Left cardiac atrium (tissue), 4 donors: ENCODE data around the gene APOF. TPM values are rescaled to one million over a fixed set of nuclear protein-coding genes. Genes with fewer than 3 reads are reported as not detected.
"Not testable (repeated sequence)": the region's sequence is repeated elsewhere in the genome, so short reads cannot be mapped to it uniquely, and the experiment has no call there.

Experiments
- ATAC-seq, 2 donors: fragments of 200-7000 bp; cut with Tn5 transposase; one replicate each; pipeline ENCODE4 v1.9.1; 2020; ENCODE audit warnings: mild to moderate bottlenecking in 2 of 2, moderate library complexity in 2 of 2
- DNase-seq: peaks from one replicate; pipeline ENCODE4 v3.0.0-alpha.2; 2020
- intact Hi-C, 2 donors: fragments of 100-400 bp; cut with DNase I; formaldehyde crosslinking; loops; one replicate each; pipeline versions ENCODE4 v1.14.1 to v1.15.1; 2022 to 2023
- long read RNA-seq: library from polyadenylated mRNA; unstranded; transcript quantifications from one replicate; pipeline ENCODE4 v2.0.0, GENCODE V29; 2021
- total RNA-seq, 2 donors: library from RNA; stranded (reverse); fragmentation: NEBNext Ultra II Directional; extraction: Animal tissue kit (Norgen Biotek cat#: 25700); gene quantifications; one replicate each; pipeline ENCODE4 v1.2.1, GENCODE V29; 2021
- donor health status: DM: no; HTN: yes; CAD: no.
- donor health status: DM: no; HTN: yes; CAD: no; lungs with severe emphysema.
- donor health status: DM: yes; HTN: yes; CAD: no.
- donor health status: Dilated cardiomyopathy.

Gene APOF
- not detected for total RNA-seq
- long read RNA-seq: 0 reads

GRCh38 chr12:56362130-56363059 lies at the start of gene APOF:
TSS of gene APOF (minus strand) at chr12:56362857. CDS start at chr12:56362745, 112 bp downstream.
- no peak for ATAC-seq
- DNase-seq: no peak
- intact Hi-C loops: no loop called here

- ATAC-seq (peak in 1 of 2 donors; percentile 83), DNase-seq (no peak)
- intact Hi-C loops: no loop called here
These were observed 49.4 kb upstream of the APOF start for GRCh38 chr12:56411781-56412639.

GRCh38 chr12:56410768-56411167 lies 48.1 kb upstream of the APOF start:
- intact Hi-C loops: no loop called here
- no peak for DNase-seq
- no peak for ATAC-seq

- intact Hi-C loops: no loop called here
- no peak for ATAC-seq
These were observed 46.3 kb upstream of the APOF start for GRCh38 chr12:56408799-56409417.

GRCh38 chr12:56404227-56404626 lies 41.6 kb upstream of the APOF start:
- ATAC-seq, DNase-seq, intact Hi-C loops: not testable (repeated sequence)

More at GRCh38 chr12:56408799-56409417, 46.3 kb upstream of the APOF start:
- no peak for DNase-seq

- intact Hi-C loops, DNase-seq, ATAC-seq: not testable (repeated sequence)
These were observed 39.0 kb upstream of the APOF start for GRCh38 chr12:56401612-56402011.

GRCh38 chr12:56401125-56401524 lies 38.5 kb upstream of the APOF start:
- DNase-seq, ATAC-seq, intact Hi-C loops: not testable (repeated sequence)

GRCh38 chr12:56399466-56399865 lies 36.8 kb upstream of the APOF start:
- DNase-seq, intact Hi-C loops, ATAC-seq: not testable (repeated sequence)

- intact Hi-C loops: no loop called here
- DNase-seq (no peak), ATAC-seq (no peak)
These were observed 35.7 kb upstream of the APOF start for GRCh38 chr12:56398324-56398723.

- ATAC-seq (no peak), DNase-seq (no peak)
- intact Hi-C loops: no loop called here
These were observed 29.7 kb upstream of the APOF start for GRCh38 chr12:56392331-56392730.

- DNase-seq (no peak), ATAC-seq (no peak)
- intact Hi-C loops: no loop called here
These were observed 29.1 kb upstream of the APOF start for GRCh38 chr12:56391721-56392120.

- intact Hi-C loops: no loop called here
- DNase-seq (no peak), ATAC-seq (no peak)
These were observed 26.8 kb upstream of the APOF start for GRCh38 chr12:56389412-56389811.

GRCh38 chr12:56387152-56387736 lies 24.6 kb upstream of the APOF start:
- ATAC-seq: no peak
- intact Hi-C loops: no loop called here
- no peak for DNase-seq

GRCh38 chr12:56385873-56386272 lies 23.2 kb upstream of the APOF start:
- no peak for ATAC-seq
- intact Hi-C loops: no loop called here

GRCh38 chr12:56382611-56383010 lies 20.0 kb upstream of the APOF start:
- no peak for ATAC-seq

More at GRCh38 chr12:56385873-56386272, 23.2 kb upstream of the APOF start:
- DNase-seq: no peak

GRCh38 chr12:56377989-56378316 lies 15.3 kb upstream of the APOF start:
- DNase-seq (no peak), ATAC-seq (no peak)
- intact Hi-C loops: no loop called here

More at GRCh38 chr12:56382611-56383010, 20.0 kb upstream of the APOF start:
- no peak for DNase-seq
- intact Hi-C loops: no loop called here

GRCh38 chr12:56377310-56377988 lies 14.8 kb upstream of the APOF start:
- DNase-seq (no peak), ATAC-seq (no peak)
- intact Hi-C loops: no loop called here

GRCh38 chr12:56375598-56376434 lies 13.2 kb upstream of the APOF start:
- intact Hi-C loops: no loop called here
- no peak for DNase-seq
- no peak for ATAC-seq
